ENCODE results near the gene C13orf46.
"Not testable (repeated sequence)": the region's sequence is repeated elsewhere in the genome, so short reads cannot be mapped to it uniquely, and the experiment has no call there.

The C13orf46 gene

DNA sequence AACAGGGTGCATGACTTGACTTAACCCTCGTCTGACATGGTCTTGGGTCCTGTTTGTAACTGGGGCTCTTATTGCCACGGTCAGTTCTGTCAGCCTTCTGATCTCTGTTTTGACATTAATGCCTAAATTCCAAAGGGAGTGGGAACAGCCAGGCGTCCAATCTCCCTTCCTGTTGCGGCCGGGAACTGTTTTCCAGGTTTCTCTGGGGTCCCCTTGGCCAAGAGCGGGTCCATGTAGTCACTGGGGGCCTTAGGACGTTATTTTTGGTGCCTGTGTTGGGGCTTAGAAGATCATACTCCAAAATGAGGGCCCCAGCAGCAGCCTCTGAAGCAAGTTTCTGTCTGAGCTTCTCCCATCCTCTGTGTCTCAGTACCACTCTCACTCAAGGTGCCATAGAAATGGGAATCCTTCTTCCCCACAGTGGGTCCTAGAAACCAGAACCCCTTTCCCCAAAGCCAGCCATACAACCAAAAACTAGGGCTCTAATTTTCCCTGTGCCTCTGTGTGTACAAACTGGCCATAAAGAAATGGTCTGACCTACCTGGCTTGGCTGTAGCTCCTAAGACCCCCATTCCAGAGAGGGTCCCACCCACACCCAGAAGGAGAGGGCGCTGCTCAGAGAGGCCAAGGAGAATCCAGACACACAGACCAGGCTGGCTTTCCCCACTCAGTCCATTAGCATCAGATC lies 50.4 kb downstream of the C13orf46 start:
- no peak for DNase-seq (ENCODE audit: low read depth)

- DNase-seq (ENCODE audit: low read depth) = no peak
Measured at GRCh38 chr13:113922412-113923118, 51.3 kb downstream of the C13orf46 start.

- DNase-seq (ENCODE audit: low read depth) = no peak
Measured at GRCh38 chr13:113921763-113922162, 52.1 kb downstream of the C13orf46 start.

GRCh38 chr13:113920606-113921286 lies 53.1 kb downstream of the C13orf46 start:
- DNase-seq (ENCODE audit: low read depth) = no peak

DNA sequence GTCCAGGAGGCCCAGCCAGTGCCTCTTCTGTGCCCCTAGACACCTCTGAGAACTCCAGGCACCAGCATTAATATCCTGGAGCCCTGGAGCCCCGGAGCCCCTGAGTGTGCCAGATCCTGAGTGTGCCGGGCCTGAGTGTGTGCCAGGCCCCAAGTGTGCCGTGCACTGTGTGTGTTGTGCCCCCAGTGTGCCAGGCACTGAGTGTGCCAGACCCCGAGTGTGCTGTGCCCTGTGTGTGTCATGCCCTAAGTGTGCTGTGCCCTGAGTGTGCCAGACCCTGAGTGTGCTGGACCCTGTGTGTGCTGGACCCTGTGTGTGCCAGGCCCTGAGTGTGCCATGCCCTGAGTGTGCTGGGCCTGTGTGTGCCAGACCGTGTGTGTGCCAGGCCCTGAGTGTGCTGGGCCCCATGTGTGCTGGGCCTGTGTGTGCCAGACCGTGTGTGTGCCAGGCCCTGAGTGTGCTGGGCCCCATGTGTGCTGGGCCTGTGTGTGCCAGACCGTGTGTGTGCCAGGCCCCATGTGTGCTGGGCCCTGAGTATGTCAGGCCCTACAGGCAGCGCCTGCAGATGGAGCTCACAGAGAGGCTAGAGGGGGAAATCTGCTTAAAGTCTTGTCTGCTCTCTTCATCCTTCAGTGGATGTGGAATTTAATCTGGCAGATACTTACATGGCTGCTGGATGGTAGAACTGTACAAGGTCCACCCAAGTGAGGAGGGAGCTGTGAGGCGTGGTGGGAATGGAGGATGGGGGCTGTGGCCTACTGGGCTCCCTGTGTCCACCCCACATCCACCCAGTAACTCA lies 53.9 kb downstream of the C13orf46 start:
- no peak for DNase-seq (ENCODE audit: low read depth)

GRCh38 chr13:113918981-113919701 lies 54.7 kb downstream of the C13orf46 start:
- DNase-seq (ENCODE audit: low read depth) = peak; percentile 54

DNA sequence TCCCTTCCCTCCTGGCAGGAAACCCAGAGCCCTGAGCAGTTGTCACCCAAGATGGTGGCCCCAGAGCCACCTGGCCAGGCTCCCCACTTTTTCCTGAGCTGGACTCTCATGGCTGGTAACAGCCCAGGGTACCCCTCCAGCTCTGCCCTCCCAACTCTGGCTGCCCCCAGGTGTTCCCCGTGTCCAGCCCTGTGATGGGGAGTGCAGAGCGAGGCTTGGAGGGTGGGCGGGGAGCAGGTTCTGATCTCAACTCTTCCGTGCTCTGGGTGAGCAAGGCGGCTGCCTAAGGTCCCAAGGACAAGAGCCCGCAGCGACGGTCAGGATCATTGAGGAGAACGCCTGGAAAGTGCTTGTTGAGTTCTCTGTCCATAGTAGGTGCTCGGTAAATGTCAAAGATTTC lies 55.3 kb downstream of the C13orf46 start:
- DNase-seq (ENCODE audit: low read depth) = no peak

DNA sequence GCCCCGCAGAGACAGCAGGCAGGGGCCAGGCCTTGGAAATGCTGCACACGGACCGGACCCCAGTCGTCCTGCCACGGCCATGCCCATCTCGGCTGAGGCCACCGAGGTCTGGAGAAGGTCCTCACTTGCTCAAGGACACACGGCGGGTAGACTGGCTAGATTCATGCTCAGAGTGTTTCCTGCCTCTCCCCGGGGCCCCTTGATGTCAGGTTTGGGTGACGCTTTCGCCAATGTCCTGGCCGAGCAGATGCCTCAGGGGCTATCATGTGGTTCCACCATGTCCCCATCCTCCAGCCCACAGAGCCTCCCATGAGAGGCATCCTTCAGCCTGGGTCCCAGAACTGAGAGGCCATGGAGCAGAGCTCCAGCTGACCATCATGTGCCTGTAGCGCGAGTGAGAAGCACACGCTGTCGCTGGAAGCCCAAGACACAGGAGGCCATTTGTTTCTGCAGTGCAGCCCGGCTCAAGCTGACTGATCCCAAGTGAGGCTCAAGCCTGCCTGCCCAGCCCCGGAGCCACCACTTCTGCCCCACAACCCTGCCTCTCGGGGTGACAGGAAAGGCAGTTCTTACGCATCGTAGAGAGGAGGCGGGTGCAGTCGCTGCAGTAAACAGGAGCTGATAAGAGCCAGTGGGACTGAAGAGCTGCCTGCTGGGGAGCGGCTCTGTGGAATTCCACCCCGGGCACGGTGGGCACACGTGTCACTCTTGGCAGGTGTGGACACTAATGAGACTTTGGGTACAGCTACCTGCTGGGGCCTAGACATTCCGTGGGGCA lies 56.1 kb downstream of the C13orf46 start:
- DNase-seq (ENCODE audit: low read depth) = no peak

DNA sequence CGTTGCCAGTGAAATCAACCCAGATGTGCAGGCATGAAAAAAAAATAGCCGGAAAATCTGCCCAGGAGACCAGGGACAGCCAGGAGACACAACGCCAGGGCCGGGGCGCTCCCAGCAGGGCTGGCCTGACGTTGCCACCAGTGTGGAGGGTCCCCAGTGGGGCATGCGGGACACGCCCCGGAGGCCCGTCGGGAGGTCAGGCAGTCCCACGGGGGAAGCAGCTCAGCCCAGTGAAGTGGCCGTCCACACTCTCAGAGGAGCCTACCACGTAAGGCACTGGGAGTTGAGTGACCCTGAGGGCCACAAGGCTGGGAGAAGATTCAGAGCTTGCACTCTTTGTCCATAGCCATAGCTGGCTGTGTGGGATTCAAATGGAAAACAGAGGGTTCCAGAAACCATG lies 56.8 kb downstream of the C13orf46 start:
- no peak for DNase-seq (ENCODE audit: low read depth)

- peak; percentile 47 for DNase-seq (ENCODE audit: low read depth)
Measured at GRCh38 chr13:113916330-113916815, 57.5 kb downstream of the C13orf46 start.

- DNase-seq (ENCODE audit: low read depth) = no peak
Measured at GRCh38 chr13:113915786-113916329, 58.0 kb downstream of the C13orf46 start.

- DNase-seq (ENCODE audit: low read depth) = no peak
Measured at GRCh38 chr13:113915012-113915763, 58.7 kb downstream of the C13orf46 start.

GRCh38 chr13:113914333-113915011 lies 59.4 kb downstream of the C13orf46 start:
- no peak for DNase-seq (ENCODE audit: low read depth)

GRCh38 chr13:113913838-113914237 lies 60.0 kb downstream of the C13orf46 start:
- not testable (repeated sequence) for DNase-seq (ENCODE audit: low read depth)

GRCh38 chr13:113913408-113913807 lies 60.5 kb downstream of the C13orf46 start:
- DNase-seq (ENCODE audit: low read depth) = not testable (repeated sequence)

- DNase-seq (ENCODE audit: low read depth) = no peak
Measured at GRCh38 chr13:113912596-113912995, 61.3 kb downstream of the C13orf46 start.

DNA sequence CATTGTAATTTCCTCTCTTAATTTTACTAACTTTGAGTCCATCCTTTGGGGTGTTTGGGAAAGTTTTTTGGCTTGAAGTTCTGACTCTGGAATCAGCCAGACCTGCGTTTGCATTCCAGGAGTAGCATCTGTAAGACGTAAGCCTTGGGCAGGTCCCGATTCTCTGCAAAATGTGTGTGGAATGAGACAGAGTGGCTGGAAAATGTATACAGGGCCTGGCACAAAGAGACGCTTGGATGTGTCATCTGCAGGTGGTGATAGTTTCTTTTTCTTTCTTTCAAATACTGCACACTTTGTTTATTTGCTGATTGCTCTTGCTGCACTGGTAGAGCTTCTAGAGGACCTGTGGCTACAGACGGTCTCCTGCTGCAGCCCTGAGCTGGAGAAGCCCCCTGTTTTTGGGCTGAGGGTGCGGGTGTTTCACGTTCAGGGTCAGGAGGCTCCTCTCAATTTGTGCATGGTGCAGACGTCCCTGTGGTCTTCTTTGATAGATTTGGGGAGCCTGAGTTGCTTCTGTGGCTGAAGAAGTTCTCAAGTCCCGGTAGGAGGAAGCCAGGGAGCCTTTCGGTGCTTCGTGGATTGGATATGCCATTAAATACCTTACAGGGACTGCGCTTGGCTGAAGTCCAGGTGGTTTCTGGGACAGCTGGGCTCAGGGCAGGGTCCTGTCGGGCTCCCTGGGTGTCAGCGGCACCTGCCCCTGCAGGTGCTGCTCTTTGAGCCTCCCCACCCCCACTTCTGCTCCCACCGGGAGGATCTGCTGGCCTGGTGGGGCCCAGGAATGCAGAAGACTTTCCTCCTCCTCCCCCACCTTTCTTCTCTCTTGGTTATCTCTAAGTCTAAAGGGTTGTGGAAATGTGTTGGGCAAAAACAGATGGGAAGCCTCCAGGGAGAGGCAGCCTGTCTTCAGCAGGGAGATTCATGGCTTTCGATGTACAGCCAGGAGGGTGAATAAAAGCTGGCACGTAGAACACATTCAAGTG lies 66.0 kb downstream of the C13orf46 start:
- DNase-seq (ENCODE audit: low read depth) = peak; percentile 83

DNA sequence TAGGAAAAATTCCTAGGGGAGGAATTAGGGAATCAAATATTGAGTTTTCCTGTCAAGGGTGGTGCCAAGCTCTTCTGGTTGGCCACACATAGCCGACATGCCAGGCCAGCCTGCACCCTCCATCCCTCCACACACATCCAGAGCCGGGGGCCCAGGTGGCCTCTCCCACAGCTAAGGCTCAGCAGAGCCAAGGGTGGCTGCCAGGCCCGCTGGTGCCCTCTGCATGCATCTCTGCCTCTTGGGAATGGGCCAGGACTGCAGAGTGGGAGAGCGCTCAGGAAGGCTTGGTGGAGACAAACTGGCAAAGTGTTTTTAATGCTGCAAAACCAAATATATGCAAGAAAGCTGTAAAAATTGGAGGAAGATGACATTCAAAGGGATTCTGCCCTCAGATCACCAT lies 67.3 kb downstream of the C13orf46 start:
- DNase-seq (ENCODE audit: low read depth) = no peak
